Measurements from ENCODE around the gene OR56A5. TPM values are rescaled to one million over a fixed set of nuclear protein-coding genes. Genes with fewer than 3 reads are reported as not detected.

Gene OR56A5
- not detected for total RNA-seq

DNA sequence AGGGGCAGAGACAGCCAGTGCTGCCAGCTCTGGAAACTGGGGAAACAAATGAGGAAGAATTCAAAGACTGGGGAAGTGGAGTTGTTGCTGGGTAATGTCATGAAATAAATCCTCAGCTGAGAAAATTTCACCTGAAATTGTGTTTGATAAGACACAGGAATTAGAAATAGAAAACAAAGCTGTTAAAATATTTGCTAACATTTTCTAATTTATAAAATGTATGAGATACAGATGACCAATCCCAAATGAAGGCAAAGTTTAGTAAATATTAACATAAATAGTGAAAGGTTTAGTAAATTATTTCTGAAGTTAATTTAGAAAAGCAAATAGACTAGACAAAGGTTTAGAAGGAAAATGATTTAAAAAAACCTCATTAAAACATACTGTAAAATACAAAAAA, at the start of gene OR56A5:
OR56A5 (minus strand) TSS at position 101 of the 400 bp plus-strand sequence; CDS start at position 101, 0 bp downstream.
- H3K27ac ChIP-seq, result no peak within 1 kb of the TSS
- TF ChIP-seq CTCF (IDR thresholded peaks at IDR 0.05) (no peak), POLR2A (IDR thresholded peaks at IDR 0.05) (no peak)
- no peak within 1 kb of the TSS for H3K4me3 ChIP-seq
- H3K36me3 ChIP-seq, result no peaks in the 10 kb centered on the region
- H3K9me3 ChIP-seq, result peaks cover 0 to 7% (median 0%) of the 10 kb centered on the region in 3 donors
- intact Hi-C loops (cut with DNase I), result no loop called here
- no peaks in the 10 kb centered on the region for H3K4me1 ChIP-seq
- DNase-seq, result no peak
- no peaks in the 10 kb centered on the region for H3K27me3 ChIP-seq

GRCh38 chr11:6013042-6013441, 44.7 kb upstream of the OR56A5 start:
- TF ChIP-seq CTCF (IDR thresholded peaks at IDR 0.05) (no peak), POLR2A (IDR thresholded peaks at IDR 0.05) (no peak)
- Histone ChIP-seq H3K36me3 (no peaks in the 10 kb centered on the region), H3K4me3 (no peak overlapping the region), H3K27me3 (peaks cover 0 to 4% (median 0%) of the 10 kb centered on the region in 4 donors), H3K4me1 (no peaks in the 10 kb centered on the region), H3K27ac (no peak overlapping the region), H3K9me3 (no peaks in the 10 kb centered on the region)
- intact Hi-C loops (cut with DNase I), result no loop called here
- no CpG with 5 or more reads among the region's 3 CpGs for WGBS, 2 donors
- no peak for DNase-seq

DNA sequence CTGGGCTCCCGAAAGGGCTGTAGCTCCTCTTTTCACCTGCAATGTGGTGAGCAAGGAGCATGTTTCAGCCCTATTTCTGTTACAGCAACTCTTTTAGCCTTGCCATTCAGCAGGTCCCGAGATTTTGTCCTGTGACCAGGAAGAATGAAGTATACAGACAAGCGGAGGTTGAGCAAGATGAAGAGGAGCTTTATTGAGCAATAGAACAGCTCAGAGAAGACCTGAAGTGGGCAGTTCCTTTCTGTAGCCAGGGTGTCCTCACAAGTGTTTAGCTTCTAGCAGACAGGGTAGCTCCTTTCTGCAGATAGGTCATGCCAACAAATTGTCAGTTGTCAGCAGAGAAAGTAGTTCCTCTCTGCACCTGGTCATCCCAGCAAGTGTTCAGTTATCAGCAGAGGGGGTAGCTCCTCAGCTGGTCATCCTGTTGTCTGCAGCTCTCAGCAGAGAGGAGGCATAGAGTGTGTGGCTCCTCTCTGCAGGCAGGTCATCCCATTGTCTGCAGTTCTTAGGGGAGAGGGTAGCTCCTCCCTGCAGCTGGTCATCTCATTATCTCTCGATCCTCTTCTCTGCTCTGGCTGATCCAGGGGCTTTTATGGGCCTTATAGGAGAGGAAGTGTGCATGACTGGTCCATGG, 43.9 kb upstream of the OR56A5 start:
- no peak for TF ChIP-seq CTCF (IDR thresholded peaks at IDR 0.05)
- Histone ChIP-seq H3K4me1 (no peaks in the 10 kb centered on the region), H3K4me3 (no peak overlapping the region), H3K27me3 (peaks cover 0 to 4% (median 0%) of the 10 kb centered on the region in 4 donors), H3K27ac (no peak overlapping the region), H3K36me3 (no peaks in the 10 kb centered on the region), H3K9me3 (no peaks in the 10 kb centered on the region)
- intact Hi-C loops (cut with DNase I), result no loop called here
- 25 to 51% methylated on average over 1 to 2 of the region's 4 CpGs for WGBS, 2 donors
- no peak for DNase-seq

- intact Hi-C loops (cut with DNase I), result no loop called here
- DNase-seq, result no peak
- Histone ChIP-seq H3K36me3 (no peaks in the 10 kb centered on the region), H3K9me3 (no peaks in the 10 kb centered on the region), H3K27ac (no peak within 1 kb of the TSS), H3K4me1 (no peaks in the 10 kb centered on the region), H3K27me3 (no peaks in the 10 kb centered on the region), H3K4me3 (no peak within 1 kb of the TSS)
- TF ChIP-seq CTCF (IDR thresholded peaks at IDR 0.05), result no peak
- no peak for TF ChIP-seq POLR2A (IDR thresholded peaks at IDR 0.05)
Measured at GRCh38 chr11:6006846-6007245, 38.6 kb upstream of the OR56A5 start, which contains the start of gene OR56A4. Gene OR56A4, minus strand, starts transcription at chr11:6006946. Its CDS starts 3,954 bp downstream, at chr11:6002992.

DNA sequence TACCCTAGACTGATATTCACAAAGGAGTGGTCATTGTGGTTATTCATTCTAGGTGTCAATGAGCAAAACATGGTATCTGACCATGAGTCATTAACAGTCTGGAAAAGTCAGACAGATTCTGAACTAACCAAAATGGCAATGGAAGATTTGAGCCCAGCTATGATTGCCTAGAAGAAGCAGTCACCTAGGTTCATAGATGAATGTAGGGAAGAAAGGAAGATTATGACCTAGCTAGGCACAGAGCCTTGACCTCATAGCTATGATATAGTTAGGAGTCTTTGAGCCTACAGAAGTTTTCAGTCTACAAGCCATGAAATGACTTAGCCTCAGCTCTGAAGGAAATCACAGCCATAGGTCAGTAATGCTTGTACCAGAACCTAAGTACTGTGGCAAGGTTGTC, 38.1 kb upstream of the OR56A5 start:
- Histone ChIP-seq H3K4me3 (no peak overlapping the region), H3K9me3 (no peaks in the 10 kb centered on the region), H3K27ac (no peak overlapping the region), H3K27me3 (no peaks in the 10 kb centered on the region), H3K4me1 (no peaks in the 10 kb centered on the region), H3K36me3 (no peaks in the 10 kb centered on the region)
- no peak for DNase-seq
- intact Hi-C loops (cut with DNase I), result no loop called here
- TF ChIP-seq POLR2A (IDR thresholded peaks at IDR 0.05), result no peak
- TF ChIP-seq CTCF (IDR thresholded peaks at IDR 0.05), result no peak

Data from esophagus squamous epithelium (tissue), 5 donors.